ENCODE results near the gene CFAP99.

- no peak for TF ChIP-seq EZH2 (IDR thresholded peaks at IDR 0.05; ENCODE audit: borderline replicate concordance, low read depth, low read length, severe bottlenecking)
- TF ChIP-seq CTCF (IDR thresholded peaks at IDR 0.05; ENCODE audit: borderline replicate concordance, extremely low read depth, low read length, poor library complexity, severe bottlenecking) = no peak
Observed at GRCh38 chr4:2458546-2459491, 40.1 kb downstream of the CFAP99 start.
